AG04449 (cell line): Measurements from ENCODE around the gene LIMS1.
"Not testable (repeated sequence)": the region's sequence is repeated elsewhere in the genome, so short reads cannot be mapped to it uniquely, and the experiment has no call there.

Experiments
- CTCF ChIA-PET: fragments of 350-600 bp; formaldehyde crosslinking; extraction: SDS; loops from one replicate; lab custom pipeline; 2021; ENCODE audit warnings: antibody characterized with exemption; lab: Yijun Ruan, JAX
- POLR2A ChIA-PET: fragments of 400-600, 350-600 bp; formaldehyde crosslinking; extraction: SDS; loops from one replicate; lab custom pipeline; 2020; ENCODE audit warnings: antibody characterized with exemption, inconsistent platforms; lab: Yijun Ruan, JAX
- DNase-seq: peaks from one replicate; pipeline ENCODE4 v3.0.0-alpha.2; 2010; ENCODE audit warnings: low read depth, low spot score
- H3K4me3 ChIP-seq: 2 replicates; pipeline ENCODE4 v1.5.1; 2011; ENCODE audit warnings: low read depth, mild to moderate bottlenecking, control low read depth, low read length
- TF ChIP-seq, protein P1 (sequence below): IDR thresholded peaks from one replicate; pipeline ENCODE4 v1.5.1; 2011; ENCODE audit warnings: mild to moderate bottlenecking, moderate library complexity, low read length, control low read depth, inconsistent platforms; ENCODE audit not compliant: insufficient read depth; ENCODE audit errors: missing control alignments

The LIMS1 gene

DNA sequence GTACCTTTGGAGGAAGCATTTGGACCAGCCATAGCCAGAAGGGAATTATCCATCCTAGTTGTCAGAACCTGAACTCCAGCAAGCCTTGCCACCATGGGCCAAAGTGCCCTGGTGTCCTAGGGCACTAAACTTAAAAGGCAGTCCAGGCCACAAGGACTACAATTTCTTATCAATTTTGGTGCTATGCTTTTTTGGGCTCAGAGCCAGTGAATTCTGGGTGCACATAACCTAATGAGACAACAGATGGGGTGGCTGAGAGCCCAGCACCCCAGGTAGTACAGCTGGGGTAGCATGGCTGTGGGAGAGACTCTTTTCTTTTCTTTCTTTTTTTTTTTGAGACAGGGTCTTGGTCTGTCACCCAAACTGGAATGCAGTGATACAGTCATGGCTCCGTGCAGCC, 170.6 kb downstream of the LIMS1 start:
- no peak overlapping the region for H3K4me3 ChIP-seq
- DNase-seq: no peak
- ChIA-PET POLR2A (no interaction called here), CTCF (no interaction called here)
- TF ChIP-seq, protein P1, sequence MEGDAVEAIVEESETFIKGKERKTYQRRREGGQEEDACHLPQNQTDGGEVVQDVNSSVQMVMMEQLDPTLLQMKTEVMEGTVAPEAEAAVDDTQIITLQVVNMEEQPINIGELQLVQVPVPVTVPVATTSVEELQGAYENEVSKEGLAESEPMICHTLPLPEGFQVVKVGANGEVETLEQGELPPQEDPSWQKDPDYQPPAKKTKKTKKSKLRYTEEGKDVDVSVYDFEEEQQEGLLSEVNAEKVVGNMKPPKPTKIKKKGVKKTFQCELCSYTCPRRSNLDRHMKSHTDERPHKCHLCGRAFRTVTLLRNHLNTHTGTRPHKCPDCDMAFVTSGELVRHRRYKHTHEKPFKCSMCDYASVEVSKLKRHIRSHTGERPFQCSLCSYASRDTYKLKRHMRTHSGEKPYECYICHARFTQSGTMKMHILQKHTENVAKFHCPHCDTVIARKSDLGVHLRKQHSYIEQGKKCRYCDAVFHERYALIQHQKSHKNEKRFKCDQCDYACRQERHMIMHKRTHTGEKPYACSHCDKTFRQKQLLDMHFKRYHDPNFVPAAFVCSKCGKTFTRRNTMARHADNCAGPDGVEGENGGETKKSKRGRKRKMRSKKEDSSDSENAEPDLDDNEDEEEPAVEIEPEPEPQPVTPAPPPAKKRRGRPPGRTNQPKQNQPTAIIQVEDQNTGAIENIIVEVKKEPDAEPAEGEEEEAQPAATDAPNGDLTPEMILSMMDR: no peak

DNA sequence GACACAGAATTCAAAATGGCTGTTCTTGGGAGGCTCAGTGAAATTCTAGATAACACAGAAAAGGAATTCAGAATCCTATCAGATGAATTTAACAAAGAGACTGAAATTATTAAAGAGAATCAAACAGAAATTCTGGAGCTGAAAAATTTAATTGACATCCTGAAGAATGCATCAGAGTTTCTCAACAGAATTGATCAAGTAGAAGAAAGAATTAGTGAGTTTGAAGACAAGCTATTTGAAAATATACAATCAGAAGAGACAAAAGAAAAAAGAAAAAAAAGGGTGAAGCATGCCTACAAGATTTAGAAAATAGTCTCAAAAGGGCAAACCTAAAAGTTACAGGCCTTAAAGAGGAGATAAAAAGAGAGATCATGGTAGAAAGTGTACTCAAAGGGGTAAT, 173.0 kb downstream of the LIMS1 start:
- POLR2A ChIA-PET: no interaction called here
- CTCF ChIA-PET: interaction anchor here (1.0 to 1.6 kb wide), 2 partner anchors 8 to 26 kb away, joined by 3 read pairs; no protein-coding TSS in a partner anchor
- TF ChIP-seq, protein P1: no peak
- H3K4me3 ChIP-seq: no peak overlapping the region
- DNase-seq: no peak

DNA sequence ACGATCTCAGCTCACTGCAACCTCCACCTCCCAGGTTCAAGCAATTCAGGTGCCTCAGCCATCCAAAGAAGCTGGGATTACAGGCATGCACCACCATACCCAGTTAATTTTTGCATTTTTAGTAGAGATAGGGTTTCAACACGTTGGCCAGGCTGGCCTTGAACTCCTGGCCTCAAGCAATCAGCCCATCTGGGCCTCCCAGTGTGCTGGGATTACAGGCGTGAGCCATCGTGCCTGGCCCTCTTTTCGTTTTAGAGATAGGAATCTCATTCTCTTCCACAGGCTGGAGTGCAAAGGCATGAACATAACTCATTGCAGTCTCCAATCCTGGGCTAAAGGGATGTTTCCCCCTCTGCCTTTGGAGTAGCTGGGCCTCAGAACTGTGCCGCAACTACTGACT, 182.7 kb downstream of the LIMS1 start:
- POLR2A ChIA-PET, CTCF ChIA-PET, DNase-seq, H3K4me3 ChIP-seq: not testable (repeated sequence)

DNA sequence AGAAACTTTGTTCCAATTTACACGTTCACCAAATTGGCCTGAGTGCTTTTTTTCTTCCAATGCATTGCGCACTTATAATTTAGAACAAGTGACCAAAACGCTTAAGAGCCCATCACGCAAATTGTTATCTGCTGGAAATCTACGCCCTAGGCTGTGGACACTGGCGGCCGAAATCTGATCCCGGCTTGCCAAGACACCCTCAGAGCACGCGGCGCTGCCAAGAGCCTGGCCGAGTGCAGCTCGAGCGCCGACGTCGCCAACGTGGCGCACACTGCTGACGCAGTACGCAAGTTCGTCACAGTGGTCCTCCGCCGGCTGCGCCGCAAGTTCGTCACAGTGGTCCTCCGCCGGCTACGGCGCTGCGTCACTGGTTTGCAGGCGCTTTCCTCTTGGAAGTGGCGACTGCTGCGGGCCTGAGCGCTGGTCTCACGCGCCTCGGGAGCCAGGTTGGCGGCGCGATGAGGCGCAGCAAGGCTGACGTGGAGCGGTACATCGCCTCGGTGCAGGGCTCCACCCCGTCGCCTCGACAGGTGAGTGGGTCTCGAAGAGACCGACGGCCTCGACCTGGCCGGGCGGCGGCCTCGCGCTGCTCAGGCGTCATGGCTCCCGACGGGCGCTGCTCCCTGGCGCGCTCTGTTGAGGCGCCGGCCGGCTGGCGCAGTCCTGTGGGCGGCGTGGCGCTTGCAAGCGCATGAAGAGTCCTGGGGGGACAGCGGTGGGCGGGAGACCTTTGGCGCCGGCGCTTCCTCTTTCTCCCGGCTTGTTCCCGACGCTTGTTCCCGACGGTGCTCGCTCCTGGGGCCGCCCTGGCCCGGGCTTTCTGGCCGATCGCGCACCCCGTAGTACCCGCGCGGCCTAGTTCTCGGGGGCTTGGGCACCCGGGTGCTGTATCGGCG, 185.1 kb downstream of the LIMS1 start, which contains the start of gene RANBP2:
Gene RANBP2 (plus strand): TSS at position 334 of the 896 bp plus-strand sequence. CDS start 125 bp downstream, at position 459.
- DNase-seq: peak; percentile 88
- POLR2A ChIA-PET: no interaction called here
- TF ChIP-seq, protein P1: no peak
- peak within 1 kb of the TSS; percentile 96 for H3K4me3 ChIP-seq
- CTCF ChIA-PET: no interaction called here

DNA sequence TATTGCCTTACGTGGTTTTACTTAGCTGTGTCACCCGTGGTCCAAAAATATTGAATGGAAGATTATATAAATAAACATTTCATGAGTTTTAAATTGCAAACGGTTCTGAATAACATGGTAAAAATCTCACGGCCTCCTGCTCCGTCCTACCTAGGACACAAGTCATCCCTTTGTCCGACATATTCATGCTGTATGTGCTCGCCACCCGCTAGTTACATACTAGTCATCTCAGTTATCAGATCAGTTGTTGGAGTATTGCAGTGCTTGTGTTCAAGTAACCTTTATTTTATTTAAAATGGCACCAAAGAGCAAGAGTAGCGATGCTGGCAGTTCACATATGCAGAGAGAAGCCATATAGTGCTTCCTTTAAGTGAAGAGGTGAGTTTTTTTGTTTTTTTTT, 191.8 kb downstream of the LIMS1 start:
- DNase-seq, CTCF ChIA-PET, H3K4me3 ChIP-seq, POLR2A ChIA-PET: not testable (repeated sequence)

DNA sequence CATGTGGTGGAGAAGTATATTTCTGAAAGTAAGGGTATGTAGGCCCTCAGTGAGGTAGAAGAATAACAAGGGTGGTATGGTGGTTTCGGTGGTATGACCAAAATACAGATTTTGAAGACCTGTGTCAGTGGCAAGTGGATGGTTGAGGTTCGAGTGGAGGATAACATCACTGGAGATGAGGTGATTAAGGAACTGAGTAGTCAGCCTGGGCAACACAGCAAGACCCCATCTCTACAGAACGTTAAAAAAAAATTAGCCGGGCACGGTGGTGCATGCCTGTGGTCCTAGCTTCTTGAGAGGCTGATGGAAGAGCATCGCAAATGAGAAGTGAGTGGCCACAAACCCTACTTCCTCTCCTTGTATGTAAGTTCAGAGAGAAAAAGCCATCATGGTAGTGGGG, 200.4 kb downstream of the LIMS1 start:
- H3K4me3 ChIP-seq, CTCF ChIA-PET, DNase-seq, POLR2A ChIA-PET: not testable (repeated sequence)
